ENCODE measurements around the gene SNRK.

SNRK gene

GRCh38 chr3:43279532-43279931 lies 6.8 kb upstream of the SNRK start:
- Histone ChIP-seq H3K4me3 (ENCODE audit: low read depth, low read length) (no peak overlapping the region), H3K36me3 (ENCODE audit: control insufficient read depth in 2 of 2, insufficient read depth in 1 of 2, low read length in 2 of 2) (no peaks in the 10 kb centered on the region), H3K4me1 (ENCODE audit: control insufficient read depth, insufficient read depth, low read length) (no peaks in the 10 kb centered on the region), H3K27ac (ENCODE audit: extremely low read depth, low read depth, low read length) (no peak overlapping the region), H3K9me3 (ENCODE audit: control insufficient read depth, insufficient read depth, low read depth, low read length) (no peaks in the 10 kb centered on the region)
- TF ChIP-seq, protein P1, sequence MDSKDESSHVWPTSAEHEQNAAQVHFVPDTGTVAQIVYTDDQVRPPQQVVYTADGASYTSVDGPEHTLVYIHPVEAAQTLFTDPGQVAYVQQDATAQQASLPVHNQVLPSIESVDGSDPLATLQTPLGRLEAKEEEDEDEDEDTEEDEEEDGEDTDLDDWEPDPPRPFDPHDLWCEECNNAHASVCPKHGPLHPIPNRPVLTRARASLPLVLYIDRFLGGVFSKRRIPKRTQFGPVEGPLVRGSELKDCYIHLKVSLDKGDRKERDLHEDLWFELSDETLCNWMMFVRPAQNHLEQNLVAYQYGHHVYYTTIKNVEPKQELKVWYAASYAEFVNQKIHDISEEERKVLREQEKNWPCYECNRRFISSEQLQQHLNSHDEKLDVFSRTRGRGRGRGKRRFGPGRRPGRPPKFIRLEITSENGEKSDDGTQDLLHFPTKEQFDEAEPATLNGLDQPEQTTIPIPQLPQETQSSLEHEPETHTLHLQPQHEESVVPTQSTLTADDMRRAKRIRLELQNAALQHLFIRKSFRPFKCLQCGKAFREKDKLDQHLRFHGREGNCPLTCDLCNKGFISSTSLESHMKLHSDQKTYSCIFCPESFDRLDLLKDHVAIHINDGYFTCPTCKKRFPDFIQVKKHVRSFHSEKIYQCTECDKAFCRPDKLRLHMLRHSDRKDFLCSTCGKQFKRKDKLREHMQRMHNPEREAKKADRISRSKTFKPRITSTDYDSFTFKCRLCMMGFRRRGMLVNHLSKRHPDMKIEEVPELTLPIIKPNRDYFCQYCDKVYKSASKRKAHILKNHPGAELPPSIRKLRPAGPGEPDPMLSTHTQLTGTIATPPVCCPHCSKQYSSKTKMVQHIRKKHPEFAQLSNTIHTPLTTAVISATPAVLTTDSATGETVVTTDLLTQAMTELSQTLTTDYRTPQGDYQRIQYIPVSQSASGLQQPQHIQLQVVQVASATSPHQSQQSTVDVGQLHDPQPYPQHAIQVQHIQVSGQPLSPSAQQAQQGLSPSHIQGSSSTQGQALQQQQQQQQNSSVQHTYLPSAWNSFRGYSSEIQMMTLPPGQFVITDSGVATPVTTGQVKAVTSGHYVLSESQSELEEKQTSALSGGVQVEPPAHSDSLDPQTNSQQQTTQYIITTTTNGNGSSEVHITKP (tag by site-specific recombination; IDR thresholded peaks at IDR 0.05): no peak
- TF ChIP-seq ZNF530 (tag by site-specific recombination; IDR thresholded peaks at IDR 0.05; ENCODE audit: low read depth) (no peak), ZNF776 (tag by site-specific recombination; IDR thresholded peaks at IDR 0.05; ENCODE audit: borderline replicate concordance) (no peak), ZNF211 (tag by site-specific recombination; IDR thresholded peaks at IDR 0.05; ENCODE audit: low read depth) (no peak), WT1 (tag by site-specific recombination; IDR thresholded peaks at IDR 0.05) (no peak), TCF7L2 (IDR thresholded peaks at IDR 0.05; ENCODE audit: borderline replicate concordance, low read depth, low read length) (no peak), MEIS1 (CRISPR knock-in tag; IDR thresholded peaks at IDR 0.05; ENCODE audit: borderline replicate concordance) (no peak), ZNF792 (tag by site-specific recombination; IDR thresholded peaks at IDR 0.05) (no peak), YY1 (tag by site-specific recombination; IDR thresholded peaks at IDR 0.05) (no peak), ZNF791 (tag by site-specific recombination; IDR thresholded peaks at IDR 0.05) (no peak), IKZF3 (tag by site-specific recombination; IDR thresholded peaks at IDR 0.05) (no peak), ZNF561 (tag by site-specific recombination; IDR thresholded peaks at IDR 0.05; ENCODE audit: borderline replicate concordance) (no peak), ZNF350 (tag by site-specific recombination; IDR thresholded peaks at IDR 0.05) (no peak), ZNF501 (tag by site-specific recombination; IDR thresholded peaks at IDR 0.05) (no peak), ZFHX2 (tag by site-specific recombination; conservative IDR thresholded peaks at IDR 0.05) (no peak), ZNF670 (tag by site-specific recombination; IDR thresholded peaks at IDR 0.05; ENCODE audit: low read depth) (no peak), ZBTB11 (tag by site-specific recombination; conservative IDR thresholded peaks at IDR 0.05; ENCODE audit: low read depth) (no peak), ZNF292 (tag by site-specific recombination; IDR thresholded peaks at IDR 0.05; ENCODE audit: borderline replicate concordance, low read depth) (no peak)
- TF ChIP-seq, protein P2, sequence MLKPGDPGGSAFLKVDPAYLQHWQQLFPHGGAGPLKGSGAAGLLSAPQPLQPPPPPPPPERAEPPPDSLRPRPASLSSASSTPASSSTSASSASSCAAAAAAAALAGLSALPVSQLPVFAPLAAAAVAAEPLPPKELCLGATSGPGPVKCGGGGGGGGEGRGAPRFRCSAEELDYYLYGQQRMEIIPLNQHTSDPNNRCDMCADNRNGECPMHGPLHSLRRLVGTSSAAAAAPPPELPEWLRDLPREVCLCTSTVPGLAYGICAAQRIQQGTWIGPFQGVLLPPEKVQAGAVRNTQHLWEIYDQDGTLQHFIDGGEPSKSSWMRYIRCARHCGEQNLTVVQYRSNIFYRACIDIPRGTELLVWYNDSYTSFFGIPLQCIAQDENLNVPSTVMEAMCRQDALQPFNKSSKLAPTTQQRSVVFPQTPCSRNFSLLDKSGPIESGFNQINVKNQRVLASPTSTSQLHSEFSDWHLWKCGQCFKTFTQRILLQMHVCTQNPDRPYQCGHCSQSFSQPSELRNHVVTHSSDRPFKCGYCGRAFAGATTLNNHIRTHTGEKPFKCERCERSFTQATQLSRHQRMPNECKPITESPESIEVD (tag by site-specific recombination; IDR thresholded peaks at IDR 0.05): no peak
- ChIA-PET POLR2A (no interaction called here), CTCF (no interaction called here)

All from HEK293 (cell line).